Astrocyte of the cerebellum (primary cell): ENCODE results near the gene PLEKHG3.

Source experiments
- DNase-seq: peaks from one replicate; pipeline ENCODE4 v3.0.0-alpha.2; 2011; ENCODE audit warnings: low read depth
- H3K4me3 ChIP-seq: 2 replicates; pipeline ENCODE4 v1.5.1; 2011; ENCODE audit warnings: mild to moderate bottlenecking, low read depth, low read length, moderate library complexity
- in situ Hi-C: cut with HindIII; loops from 2 replicates; pipeline ENCODE4 v1.10.0; 2017; ENCODE audit warnings: low sequenced_read_pairs
- TF ChIP-seq, protein P1 (sequence below): IDR thresholded peaks from 2 replicates; pipeline ENCODE4 v1.5.1; 2012; ENCODE audit warnings: low read length, low read depth, moderate library complexity, mild to moderate bottlenecking; ENCODE audit errors: missing control alignments

PLEKHG3 gene

DNA sequence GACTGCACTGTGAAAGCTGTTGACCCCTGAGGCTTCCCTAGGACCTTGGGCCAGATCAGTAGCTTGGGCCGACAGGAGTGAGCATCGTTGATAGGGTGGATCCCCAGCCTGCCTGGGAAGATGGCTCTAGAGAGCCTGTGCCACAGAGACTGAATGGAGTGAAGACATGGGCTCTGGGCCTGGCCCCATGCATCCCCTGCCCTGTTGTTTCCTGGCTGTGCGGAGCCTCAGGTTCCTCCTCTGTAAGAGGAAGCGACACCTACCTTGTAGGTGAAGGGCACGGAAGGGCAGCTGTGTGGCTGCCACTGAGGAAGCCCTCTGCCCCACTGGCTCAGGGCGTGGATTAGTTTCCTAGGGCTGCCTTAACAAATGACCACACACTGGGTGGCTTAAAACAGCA lies 23.9 kb downstream of the PLEKHG3 start:
- TF ChIP-seq, protein P1, sequence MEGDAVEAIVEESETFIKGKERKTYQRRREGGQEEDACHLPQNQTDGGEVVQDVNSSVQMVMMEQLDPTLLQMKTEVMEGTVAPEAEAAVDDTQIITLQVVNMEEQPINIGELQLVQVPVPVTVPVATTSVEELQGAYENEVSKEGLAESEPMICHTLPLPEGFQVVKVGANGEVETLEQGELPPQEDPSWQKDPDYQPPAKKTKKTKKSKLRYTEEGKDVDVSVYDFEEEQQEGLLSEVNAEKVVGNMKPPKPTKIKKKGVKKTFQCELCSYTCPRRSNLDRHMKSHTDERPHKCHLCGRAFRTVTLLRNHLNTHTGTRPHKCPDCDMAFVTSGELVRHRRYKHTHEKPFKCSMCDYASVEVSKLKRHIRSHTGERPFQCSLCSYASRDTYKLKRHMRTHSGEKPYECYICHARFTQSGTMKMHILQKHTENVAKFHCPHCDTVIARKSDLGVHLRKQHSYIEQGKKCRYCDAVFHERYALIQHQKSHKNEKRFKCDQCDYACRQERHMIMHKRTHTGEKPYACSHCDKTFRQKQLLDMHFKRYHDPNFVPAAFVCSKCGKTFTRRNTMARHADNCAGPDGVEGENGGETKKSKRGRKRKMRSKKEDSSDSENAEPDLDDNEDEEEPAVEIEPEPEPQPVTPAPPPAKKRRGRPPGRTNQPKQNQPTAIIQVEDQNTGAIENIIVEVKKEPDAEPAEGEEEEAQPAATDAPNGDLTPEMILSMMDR, result no peak
- H3K4me3 ChIP-seq, result no peak overlapping the region
- in situ Hi-C loops, result no loop called here
- no peak for DNase-seq

DNA sequence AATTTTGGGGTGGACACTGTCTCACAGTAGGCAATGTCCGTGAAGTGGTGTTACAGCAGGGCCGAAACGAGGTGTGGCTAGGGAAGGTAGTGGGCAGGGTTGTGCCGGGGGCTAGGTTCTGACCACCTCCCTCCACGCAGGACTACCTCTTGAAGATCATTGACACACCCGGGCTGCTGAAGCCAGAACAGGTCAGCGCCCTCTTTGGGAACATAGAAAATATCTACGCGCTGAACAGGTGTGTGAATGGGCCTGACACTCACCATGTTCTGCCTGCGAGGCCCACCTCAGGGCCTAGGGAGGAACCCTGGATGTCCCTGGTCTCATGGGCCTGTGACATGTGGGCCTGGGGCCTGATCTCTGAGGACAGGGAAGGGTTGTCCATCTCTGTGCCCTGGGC lies 24.6 kb downstream of the PLEKHG3 start:
- no peak for DNase-seq
- TF ChIP-seq, protein P1, result no peak

DNA sequence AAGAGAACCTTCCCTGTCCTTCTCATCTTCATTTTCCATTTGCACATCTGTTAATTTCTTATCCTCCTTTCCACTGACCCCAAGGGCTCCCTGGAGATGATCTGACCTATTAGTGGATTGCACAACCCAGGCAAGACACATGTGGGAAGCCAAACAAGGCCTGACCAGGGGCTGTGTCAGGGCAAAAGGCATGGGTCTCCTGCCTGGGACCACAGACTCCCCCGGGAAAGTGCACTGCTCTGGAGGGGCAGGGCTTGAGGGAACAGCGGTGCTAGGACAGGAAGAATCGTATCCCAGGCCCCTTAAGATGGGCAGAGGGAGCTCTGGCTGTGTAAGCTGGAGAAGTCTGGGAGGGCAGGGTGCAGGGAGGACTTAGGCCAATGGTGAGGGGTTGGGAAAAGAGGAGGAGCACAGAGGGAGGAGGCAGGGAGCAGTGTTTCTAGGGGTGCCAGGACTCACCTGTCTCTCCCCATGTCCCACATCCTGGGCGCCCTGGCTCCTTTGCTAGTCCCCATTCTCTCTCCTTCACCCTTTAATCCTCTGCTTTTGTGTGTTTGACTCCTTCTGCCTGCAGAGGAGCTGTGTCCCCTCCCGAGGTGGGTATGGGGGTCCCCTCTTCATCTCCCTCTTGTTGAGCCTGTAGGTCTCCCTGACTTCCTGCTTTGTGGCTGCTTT lies 25.3 kb downstream of the PLEKHG3 start:
- TF ChIP-seq, protein P1, result no peak
- in situ Hi-C loops, result no loop called here
- DNase-seq, result no peak
- H3K4me3 ChIP-seq, result no peak overlapping the region

More for the DNA sequence above, 24.6 kb downstream of the PLEKHG3 start:
- no peak overlapping the region for H3K4me3 ChIP-seq
- in situ Hi-C loops, result no loop called here

DNA sequence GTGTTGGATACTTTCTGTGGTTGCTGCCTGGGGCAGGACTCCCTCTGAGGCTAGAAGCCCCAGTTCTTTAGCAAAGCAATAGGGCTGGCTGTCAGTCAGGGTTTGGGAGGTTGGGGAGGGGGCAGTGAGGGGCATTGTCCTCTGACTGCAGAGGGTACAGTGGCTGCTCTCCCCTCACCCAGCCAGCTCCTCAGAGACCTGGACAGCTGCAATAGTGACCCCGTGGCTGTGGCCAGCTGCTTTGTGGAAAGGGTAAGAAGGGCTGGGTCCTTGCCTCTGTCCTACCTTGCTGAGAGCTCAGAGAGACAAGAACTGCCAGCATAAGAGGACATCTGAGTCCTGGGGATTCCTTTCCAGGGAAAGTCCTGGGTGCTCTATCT lies 25.8 kb downstream of the PLEKHG3 start:
- in situ Hi-C loops, result no loop called here
- DNase-seq, result no peak
- TF ChIP-seq, protein P1, result no peak
- H3K4me3 ChIP-seq, result no peak overlapping the region

DNA sequence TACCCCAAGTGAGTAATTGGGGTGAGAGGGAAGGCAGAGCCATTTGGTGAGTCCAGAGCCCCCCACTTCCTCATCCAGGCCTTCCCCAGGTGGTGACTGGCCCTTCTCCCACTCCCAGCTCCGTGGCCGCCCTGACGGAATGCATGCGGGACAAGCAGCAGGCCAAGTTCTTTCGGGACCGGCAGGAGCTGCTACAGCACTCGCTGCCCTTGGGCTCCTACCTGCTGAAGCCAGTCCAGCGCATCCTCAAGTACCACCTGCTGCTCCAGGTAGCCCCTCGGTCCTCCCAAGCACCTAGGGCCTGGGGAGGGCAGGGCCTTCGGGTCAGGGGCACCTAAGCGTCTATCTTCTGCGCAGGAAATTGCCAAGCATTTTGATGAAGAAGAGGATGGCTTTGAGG lies 26.5 kb downstream of the PLEKHG3 start:
- DNase-seq, result no peak
- TF ChIP-seq, protein P1, result no peak
- no peak overlapping the region for H3K4me3 ChIP-seq
- in situ Hi-C loops, result no loop called here

DNA sequence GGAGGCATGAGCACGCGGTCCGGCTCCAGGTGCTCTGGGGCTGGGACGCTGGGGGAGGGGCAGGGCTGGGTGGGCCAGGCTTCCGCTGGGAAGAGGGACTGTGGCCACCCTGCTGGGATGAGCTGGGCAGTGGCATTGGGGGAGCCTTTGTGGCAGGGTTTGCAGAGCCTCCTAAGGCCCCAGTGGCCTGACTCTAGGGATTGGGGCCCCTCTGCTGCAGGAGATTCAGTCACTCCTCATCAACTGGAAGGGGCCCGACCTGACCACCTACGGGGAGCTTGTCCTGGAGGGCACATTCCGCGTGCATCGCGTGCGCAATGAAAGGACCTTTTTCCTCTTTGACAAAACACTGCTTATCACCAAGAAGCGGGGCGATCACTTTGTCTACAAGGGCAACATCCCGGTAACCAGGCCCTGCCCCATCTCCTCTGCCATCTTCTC lies 26.9 kb downstream of the PLEKHG3 start:
- in situ Hi-C loops, result no loop called here
- DNase-seq, result no peak
- H3K4me3 ChIP-seq, result no peak overlapping the region
- TF ChIP-seq, protein P1, result no peak
